Activated CD8-positive, alpha-beta memory T cell treated with anti-CD3 and anti-CD28 coated beads, Interleukin-2, amount 10 ng/mL, durations not matched to agents 7 days and 5 days (primary cell): ENCODE results near the gene ALOX12. TPM values are rescaled to one million over a fixed set of nuclear protein-coding genes. Genes with fewer than 3 reads are reported as not detected.
"Not testable (repeated sequence)": the region's sequence is repeated elsewhere in the genome, so short reads cannot be mapped to it uniquely, and the experiment has no call there.

Source experiments
- ATAC-seq: fragments of 150-1000 bp; cut with Tn5 transposase; one replicate; pipeline ENCODE4 v1.10.0; 2021; ENCODE audit warnings: moderate library complexity
- CTCF ChIA-PET: fragments of 350-600 bp; sonication (Branson Sonifier 250); formaldehyde crosslinking; loops from one replicate; lab custom pipeline; 2021; ENCODE audit warnings: antibody characterized with exemption; lab: Charles Lee
- DNase-seq: peaks from one replicate; pipeline ENCODE4 v3.0.0-alpha.2; 2020
- H3K27ac Mint-ChIP-seq: one replicate; pipeline ENCODE4 v1.8.0; 2021; ENCODE audit warnings: mild to moderate bottlenecking, mixed read lengths
- H3K27me3 Mint-ChIP-seq: one replicate; pipeline ENCODE4 v1.8.0; 2021; ENCODE audit warnings: mixed read lengths
- H3K36me3 Mint-ChIP-seq: one replicate; pipeline ENCODE4 v1.8.0; 2021; ENCODE audit warnings: mild to moderate bottlenecking, mixed read lengths
- H3K4me1 Mint-ChIP-seq: one replicate; pipeline ENCODE4 v1.8.0; 2021; ENCODE audit warnings: mixed read lengths
- H3K4me3 Mint-ChIP-seq: one replicate; pipeline ENCODE4 v1.8.0; 2021; ENCODE audit warnings: mild to moderate bottlenecking, moderate library complexity, mixed read lengths
- H3K9me3 Mint-ChIP-seq: one replicate; pipeline ENCODE4 v1.8.0; 2022; ENCODE audit warnings: low read depth, mixed read lengths
- total RNA-seq, 2 experiments: library from RNA; stranded (reverse); gene quantifications; one replicate each; pipeline ENCODE4 v1.2.3, GENCODE V29; 2021

Gene ALOX12
- total RNA-seq, 2 experiments from 2014 or later = not detected

GRCh38 chr17:6989779-6990178, 6.1 kb upstream of the ALOX12 start:
- CTCF ChIA-PET = interaction anchor here (0.9 to 1.2 kb wide), 2 partner anchors 13 to 15 kb away, joined by 3 to 4 read pairs; no protein-coding TSS in a partner anchor
- Mint-ChIP-seq H3K4me3 (no peak overlapping the region), H3K36me3 (peaks cover 1% of the 10 kb centered on the region), H3K9me3 (no peaks in the 10 kb centered on the region), H3K4me1 (no peaks in the 10 kb centered on the region), H3K27me3 (no peaks in the 10 kb centered on the region), H3K27ac (no peak overlapping the region)
- DNase-seq (no peak), ATAC-seq (no peak)

DNA sequence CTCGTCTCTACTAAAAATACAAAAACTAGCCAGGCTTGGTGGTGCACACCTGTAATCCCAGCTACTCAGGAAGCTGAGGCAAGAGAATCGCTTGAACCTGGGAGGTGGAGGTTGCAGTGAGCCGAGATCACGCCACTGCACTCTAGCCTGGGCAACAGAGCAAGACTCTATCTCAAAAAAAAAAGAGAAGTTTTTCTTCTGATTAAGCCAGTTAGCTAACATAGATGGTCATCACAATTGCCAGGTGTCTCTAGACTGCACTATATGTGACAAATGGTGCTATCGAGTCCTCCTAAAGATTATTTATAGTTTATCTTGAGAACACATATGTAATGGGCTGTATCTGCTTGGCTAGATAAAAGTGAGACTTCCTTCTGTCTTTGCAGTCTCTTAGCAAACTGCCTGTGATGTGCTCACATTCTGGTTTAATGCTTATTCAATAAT, 2.2 kb upstream of the ALOX12 start:
- peaks cover 16% of the 10 kb centered on the region for H3K36me3 Mint-ChIP-seq
- not testable (repeated sequence) for ATAC-seq, H3K9me3 Mint-ChIP-seq, DNase-seq, H3K4me1 Mint-ChIP-seq, H3K27me3 Mint-ChIP-seq, H3K27ac Mint-ChIP-seq, H3K4me3 Mint-ChIP-seq
- CTCF ChIA-PET = interaction anchor here (1.0 to 1.5 kb wide), 3 partner anchors 11 to 150 kb away, joined by 3 to 4 read pairs (median 4); no protein-coding TSS in a partner anchor

DNA sequence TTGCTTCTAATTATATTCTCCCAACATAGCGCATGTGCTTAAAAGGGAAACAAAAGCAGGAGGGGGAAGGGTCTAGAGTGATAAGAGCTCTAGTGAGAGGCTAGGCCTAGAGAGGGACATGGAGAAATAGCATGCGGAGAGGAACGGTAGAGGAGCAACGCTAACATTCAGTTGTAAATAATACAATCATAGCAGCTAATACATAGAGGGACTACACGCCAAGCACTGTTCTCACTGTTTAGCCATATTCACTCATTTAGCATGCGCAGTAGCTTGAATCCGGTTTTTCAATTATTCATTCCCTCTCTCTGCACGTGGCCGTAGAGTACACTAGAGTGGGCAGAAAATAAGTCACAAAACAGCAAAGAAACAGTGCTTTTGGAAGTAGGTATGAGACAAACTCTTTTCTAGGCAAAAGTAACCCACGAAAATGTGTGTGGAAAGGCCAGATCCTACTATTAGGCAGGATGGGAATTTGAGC, 1.7 kb upstream of the ALOX12 start:
- H3K27me3 Mint-ChIP-seq = no peaks in the 10 kb centered on the region
- CTCF ChIA-PET = interaction anchor here (1.0 to 1.5 kb wide), 2 partner anchors 10 to 150 kb away, joined by 4 read pairs; no protein-coding TSS in a partner anchor
- H3K4me1 Mint-ChIP-seq = no peaks in the 10 kb centered on the region
- no peak overlapping the region for H3K27ac Mint-ChIP-seq
- DNase-seq (no peak), ATAC-seq (no peak)
- peaks cover 17% of the 10 kb centered on the region for H3K36me3 Mint-ChIP-seq
- no peak overlapping the region for H3K4me3 Mint-ChIP-seq
- H3K9me3 Mint-ChIP-seq = no peaks in the 10 kb centered on the region

DNA sequence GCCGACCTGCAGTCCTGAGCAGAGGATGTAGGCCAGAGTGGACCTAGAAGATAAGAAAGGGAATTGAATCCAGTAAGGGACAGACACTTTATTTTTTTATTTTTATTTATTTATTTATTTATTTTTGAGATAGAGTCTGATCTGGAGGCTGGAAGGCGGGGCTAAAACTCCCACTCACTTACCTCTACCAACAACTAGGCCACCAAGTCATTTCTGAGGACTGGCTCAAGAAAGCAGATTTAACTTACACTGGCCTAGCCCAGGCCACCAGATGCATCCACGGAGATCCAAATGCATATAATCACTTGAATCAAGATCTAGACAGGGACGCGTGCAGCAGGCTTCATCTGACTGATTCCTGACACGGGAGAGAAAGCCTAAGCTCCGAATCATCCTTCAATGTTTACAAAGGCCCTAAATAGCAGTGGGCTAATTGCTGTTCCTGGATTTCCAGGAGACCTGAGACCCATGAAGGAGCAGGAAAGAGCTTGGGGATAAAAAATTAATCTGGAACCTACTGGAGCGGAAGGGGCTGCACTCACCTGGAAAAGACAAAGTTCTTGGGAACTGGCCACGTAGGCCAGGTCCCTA, 1.1 kb upstream of the ALOX12 start:
- ATAC-seq (no peak), DNase-seq (no peak)
- Mint-ChIP-seq H3K4me3 (no peak overlapping the region), H3K4me1 (no peaks in the 10 kb centered on the region), H3K27ac (no peak overlapping the region), H3K27me3 (no peaks in the 10 kb centered on the region), H3K36me3 (peaks cover 19% of the 10 kb centered on the region), H3K9me3 (no peaks in the 10 kb centered on the region)
- CTCF ChIA-PET = interaction anchor here (0.9 kb wide), 1 partner anchor 10 kb away, joined by 3 read pairs; no protein-coding TSS in a partner anchor

DNA sequence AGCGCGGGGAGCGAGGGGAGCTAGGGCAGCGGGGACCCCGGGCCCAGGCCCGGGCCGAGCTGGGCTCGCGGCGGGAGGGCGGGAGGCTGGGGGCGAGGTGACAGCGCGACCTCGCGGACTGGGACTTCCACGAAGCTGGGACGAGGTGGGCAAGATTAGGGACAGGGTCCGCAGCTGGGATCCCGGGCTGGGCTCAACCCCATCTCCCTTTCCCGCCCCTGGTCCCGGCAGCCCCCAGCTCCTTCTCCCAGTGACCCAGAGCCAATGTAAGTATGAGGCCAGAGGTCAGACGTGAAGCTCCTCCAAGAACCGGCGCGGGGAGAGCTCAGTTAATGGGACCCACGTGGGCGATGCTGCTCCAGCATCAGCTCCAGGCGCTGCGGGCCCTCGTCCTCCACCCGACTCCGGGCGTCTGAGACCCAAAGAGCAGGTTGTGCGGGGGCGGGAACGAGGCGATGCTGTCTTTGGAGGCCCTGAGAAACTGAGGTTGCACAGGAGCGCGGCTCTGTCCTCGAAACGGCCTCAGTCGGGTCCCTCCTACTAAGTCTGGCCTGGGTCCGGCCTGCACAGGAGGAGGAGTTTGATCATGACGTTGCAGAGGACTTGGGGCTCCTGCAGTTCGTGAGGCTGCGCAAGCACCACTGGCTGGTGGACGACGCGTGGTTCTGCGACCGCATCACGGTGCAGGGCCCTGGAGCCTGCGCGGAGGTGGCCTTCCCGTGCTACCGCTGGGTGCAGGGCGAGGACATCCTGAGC, 585 bp downstream of the ALOX12 start:
- CTCF ChIA-PET = interaction anchor here (1.4 kb wide), 1 partner anchor 85 kb away, joined by 6 read pairs; no protein-coding TSS in a partner anchor
- Mint-ChIP-seq H3K27ac (no peak overlapping the region), H3K4me3 (no peak overlapping the region), H3K36me3 (peaks cover 25% of the 10 kb centered on the region), H3K27me3 (no peaks in the 10 kb centered on the region), H3K4me1 (no peaks in the 10 kb centered on the region), H3K9me3 (no peaks in the 10 kb centered on the region)
- ATAC-seq (no peak), DNase-seq (no peak)

- Mint-ChIP-seq H3K4me1 (no peaks in the 10 kb centered on the region), H3K36me3 (peaks cover 29% of the 10 kb centered on the region), H3K27me3 (no peaks in the 10 kb centered on the region), H3K27ac (no peak overlapping the region), H3K9me3 (no peaks in the 10 kb centered on the region), H3K4me3 (no peak overlapping the region)
- ATAC-seq (no peak), DNase-seq (no peak)
- CTCF ChIA-PET = no interaction called here
Measured at GRCh38 chr17:6997171-6997570, 1.3 kb downstream of the ALOX12 start.

- H3K4me3 Mint-ChIP-seq = no peak overlapping the region
- CTCF ChIA-PET = interaction anchor here (0.6 to 2.8 kb wide), 4 partner anchors 21 to 88 kb away, joined by 3 to 14 read pairs (median 5); no protein-coding TSS in a partner anchor
- H3K27ac Mint-ChIP-seq = no peak overlapping the region
- DNase-seq = no peak
- H3K36me3 Mint-ChIP-seq = peaks cover 32% of the 10 kb centered on the region
- no peak for ATAC-seq
- no peaks in the 10 kb centered on the region for H3K27me3 Mint-ChIP-seq
- no peaks in the 10 kb centered on the region for H3K9me3 Mint-ChIP-seq
- no peaks in the 10 kb centered on the region for H3K4me1 Mint-ChIP-seq
Measured at GRCh38 chr17:6998855-6999508, 3.1 kb downstream of the ALOX12 start.

- H3K36me3 Mint-ChIP-seq = peaks cover 29% of the 10 kb centered on the region
- DNase-seq (peak; percentile 57), ATAC-seq (no peak)
- CTCF ChIA-PET = interaction anchor here (1.5 to 8.2 kb wide), 4 partner anchors 44 to 91 kb away, joined by 3 to 136 read pairs (median 10); no protein-coding TSS in a partner anchor
- no peak overlapping the region for H3K27ac Mint-ChIP-seq
- no peaks in the 10 kb centered on the region for H3K27me3 Mint-ChIP-seq
- H3K4me1 Mint-ChIP-seq = peaks cover 4% of the 10 kb centered on the region
- H3K9me3 Mint-ChIP-seq = no peaks in the 10 kb centered on the region
- no peak overlapping the region for H3K4me3 Mint-ChIP-seq
Measured at GRCh38 chr17:7001318-7001961, 5.6 kb downstream of the ALOX12 start.

GRCh38 chr17:7002288-7003047, 6.6 kb downstream of the ALOX12 start:
- Mint-ChIP-seq H3K27me3 (no peaks in the 10 kb centered on the region), H3K9me3 (no peaks in the 10 kb centered on the region), H3K27ac (no peak overlapping the region), H3K4me3 (no peak overlapping the region), H3K4me1 (peaks cover 8% of the 10 kb centered on the region), H3K36me3 (peaks cover 24% of the 10 kb centered on the region)
- no peak for DNase-seq
- CTCF ChIA-PET = interaction anchor here (1.1 to 8.2 kb wide), 7 partner anchors 12 to 159 kb away, joined by 4 to 136 read pairs (median 43); partner anchors contain the start of genes BCL6B and RNASEK
- no peak for ATAC-seq

- H3K27ac Mint-ChIP-seq = no peak overlapping the region
- DNase-seq (no peak), ATAC-seq (no peak)
- no peaks in the 10 kb centered on the region for H3K27me3 Mint-ChIP-seq
- no peak overlapping the region for H3K4me3 Mint-ChIP-seq
- no peaks in the 10 kb centered on the region for H3K9me3 Mint-ChIP-seq
- peaks cover 15% of the 10 kb centered on the region for H3K36me3 Mint-ChIP-seq
- peaks cover 11% of the 10 kb centered on the region for H3K4me1 Mint-ChIP-seq
- CTCF ChIA-PET = interaction anchor here (0.8 to 8.2 kb wide), 23 partner anchors 10 to 343 kb away, joined by 3 to 136 read pairs (median 4); partner anchors contain the start of genes BCL6B, RNASEK and SLC16A13
Measured at GRCh38 chr17:7003745-7004144, 7.9 kb downstream of the ALOX12 start.

GRCh38 chr17:7004398-7005253, 8.8 kb downstream of the ALOX12 start:
- no peaks in the 10 kb centered on the region for H3K9me3 Mint-ChIP-seq
- peak; percentile 95 for ATAC-seq
- peaks cover 18% of the 10 kb centered on the region for H3K36me3 Mint-ChIP-seq
- peak overlapping the region; percentile 40 for H3K27ac Mint-ChIP-seq
- no peaks in the 10 kb centered on the region for H3K27me3 Mint-ChIP-seq
- no peak for DNase-seq
- peaks cover 20% of the 10 kb centered on the region for H3K4me1 Mint-ChIP-seq
- CTCF ChIA-PET = interaction anchor here (0.6 to 8.2 kb wide), 33 partner anchors 9 to 365 kb away, joined by 3 to 136 read pairs (median 4); partner anchors contain the start of genes BCL6B, RNASEK, SLC16A13 and XAF1
- H3K4me3 Mint-ChIP-seq = no peak overlapping the region
